Measurements from ENCODE around the gene VEGFB. TPM values are rescaled to one million over a fixed set of nuclear protein-coding genes. Genes with fewer than 3 reads are reported as not detected.

Gene VEGFB
- polyA plus RNA-seq, 2 of the 4 experiments (the other 2 are of a cell fraction) = 6.8 to 26.5 TPM

- peak overlapping the region; percentile 93 to 99 for H3K27ac ChIP-seq
- ChIA-PET CTCF (interaction anchor here (1.4 to 19.9 kb wide), 9 partner anchors 8 to 78 kb away, joined by 3 to 254 read pairs (median 10); partner anchors contain the start of genes ESRRA, FERMT3, PLCB3 and STIP1), POLR2A (interaction anchor here (1.3 to 2.9 kb wide), 2 partner anchors 16 to 40 kb away, joined by 11 to 16 read pairs; partner anchors contain the start of genes FKBP2 and STIP1)
- no peaks in the 10 kb centered on the region for H3K9me3 ChIP-seq
- H3K4me2 ChIP-seq = peak overlapping the region; percentile 100
- peak overlapping the region; percentile 97 for H3K4me3 ChIP-seq
- ATAC-seq (peak in 1 of 2 experiments; percentile 2; a peak in 3 of 6 replicates), DNase-seq (ENCODE audit: low read depth in 1 of 2, low spot score in 1 of 2) (no peak), FAIRE-seq (no peak)
- peaks cover 30% of the 10 kb centered on the region for H3K4me1 ChIP-seq
- WGBS (ENCODE audit: missing lambda C conversion rate) = 81% methylated on average over 22 of the region's 22 CpGs
- no peak for TF ChIP-seq PHF8 (IDR thresholded peaks at IDR 0.05; ENCODE audit: borderline replicate concordance, low read depth)
- 0 out of 2 replicates have a peak, but pooled peaks have one; percentile 6 for TF ChIP-seq POLR2A (IDR thresholded peaks at IDR 0.05; ENCODE audit: low read length)
- TF ChIP-seq RCOR1 (IDR thresholded peaks at IDR 0.05; ENCODE audit: low read depth, low read length) = no peak
- no peak for TF ChIP-seq E2F6 (IDR thresholded peaks at IDR 0.05; ENCODE audit: borderline replicate concordance, low read depth)
- TF ChIP-seq ZSCAN20 (CRISPR knock-in tag; IDR thresholded peaks at IDR 0.05) = no peak
- TF ChIP-seq REST (IDR thresholded peaks at IDR 0.05) = no peak
These were observed 9.3 kb upstream of the VEGFB start for GRCh38 chr11:64224891-64225607.

- peak within 1 kb of the TSS; percentile 97 for H3K4me3 ChIP-seq
- peaks cover 30% of the 10 kb centered on the region for H3K4me1 ChIP-seq
- ChIA-PET CTCF (interaction anchor here (1.4 to 19.9 kb wide), 9 partner anchors 9 to 77 kb away, joined by 3 to 254 read pairs (median 10); partner anchors contain the start of genes ESRRA, FERMT3 and PLCB3), POLR2A (interaction anchor here (0.6 to 2.9 kb wide), 11 partner anchors 13 to 354 kb away, joined by 3 to 16 read pairs (median 4); partner anchors contain the start of genes FKBP2, PPP1R14B, PRDX5 and STIP1)
- 2% methylated on average over 17 of the region's 54 CpGs for WGBS (ENCODE audit: missing lambda C conversion rate)
- peak; percentile 80 to 90 for DNase-seq (ENCODE audit: low read depth in 1 of 2, low spot score in 1 of 2)
- H3K4me2 ChIP-seq = peak within 1 kb of the TSS; percentile 100
- H3K27ac ChIP-seq = peak within 1 kb of the TSS; percentile 93 to 99
- no peaks in the 10 kb centered on the region for H3K9me3 ChIP-seq
- no peak for FAIRE-seq
- ATAC-seq = peak; percentile 77 to 83
- TF ChIP-seq RFX5 (IDR thresholded peaks at IDR 0.05) (0 out of 2 replicates have a peak, but pooled peaks have one; percentile 28), CHD2 (IDR thresholded peaks at IDR 0.05; ENCODE audit: low read length, partially characterized antibody) (no peak), CBX2 (IDR thresholded peaks at IDR 0.05; ENCODE audit: borderline replicate concordance, low read depth) (no peak), GATA3 (IDR thresholded peaks at IDR 0.05; ENCODE audit: borderline replicate concordance) (0 out of 2 replicates have a peak, but pooled peaks have one; percentile 12), ZC3H11A (IDR thresholded peaks at IDR 0.05) (no peak), MAZ (IDR thresholded peaks at IDR 0.05; ENCODE audit: borderline replicate concordance, low read depth, low read length) (no peak), JUN (IDR thresholded peaks at IDR 0.05) (peak; percentile 48 to 74; a peak in 4 of 5 replicates), CTCF (IDR thresholded peaks at IDR 0.05) (peak; percentile 28; the same call in 2 of the 3 replicates), PHF8 (IDR thresholded peaks at IDR 0.05; ENCODE audit: borderline replicate concordance, low read depth) (peak; percentile 68; the same call in 1 of the 2 replicates), ESRRA (IDR thresholded peaks at IDR 0.05; ENCODE audit: borderline replicate concordance, low read length) (peak; percentile 1; the same call in 1 of the 2 replicates), FOXS1 (CRISPR knock-in tag; IDR thresholded peaks at IDR 0.05) (no peak), RNF2 (IDR thresholded peaks at IDR 0.05; ENCODE audit: borderline replicate concordance, low read depth) (no peak), RAD21 (conservative IDR thresholded peaks at IDR 0.05 in 1 of 2, IDR thresholded peaks at IDR 0.05 in 1 of 2) (0 out of 5 replicates have a peak, but pooled peaks of 1 of the 2 experiments have one; percentile 14), RARB (CRISPR knock-in tag; IDR thresholded peaks at IDR 0.05) (no peak), HOXA7 (CRISPR knock-in tag; IDR thresholded peaks at IDR 0.05) (no peak), MAX (IDR thresholded peaks at IDR 0.05) (peak; percentile 65; the same call in 1 of the 2 replicates), FOSB (CRISPR knock-in tag; IDR thresholded peaks at IDR 0.05) (no peak), POLR2A (IDR thresholded peaks at IDR 0.05; ENCODE audit: low read length) (peak; percentile 67), HOXB13 (CRISPR knock-in tag; IDR thresholded peaks at IDR 0.05; ENCODE audit: low read depth) (no peak), ZNF302 (CRISPR knock-in tag; IDR thresholded peaks at IDR 0.05) (no peak), TP53 (CRISPR knock-in tag; IDR thresholded peaks at IDR 0.05) (no peak), MYC (IDR thresholded peaks at IDR 0.05; ENCODE audit: borderline replicate concordance, low read length) (no peak)
These were observed 8.5 kb upstream of the VEGFB start, which contains the start of the genes NUDT22 and TRPT1 for GRCh38 chr11:64225608-64226506. Gene NUDT22, plus strand, starts transcription at chr11:64226274. Its CDS starts 379 bp downstream, at chr11:64226653. Gene TRPT1, minus strand, starts transcription at chr11:64226186. Its CDS starts 326 bp downstream, at chr11:64225860.

All from A549 (cell line).